Keratinocyte (primary cell): Measurements from ENCODE around the gene ADCY10. TPM values are rescaled to one million over a fixed set of nuclear protein-coding genes. Genes with fewer than 3 reads are reported as not detected.
"Not testable (repeated sequence)": the region's sequence is repeated elsewhere in the genome, so short reads cannot be mapped to it uniquely, and the experiment has no call there.

ENCODE experiments used
- DNase-seq: peaks from one replicate; pipeline ENCODE4 v3.0.0-alpha.2; 2011; ENCODE audit warnings: low read depth, missing footprints, low spot score
- FAIRE-seq: peaks from 2 replicates; lab custom pipeline; 2011; peaks lifted over from hg19 to GRCh38; lab: Jason Lieb, UNC
- H2AFZ ChIP-seq: 2 replicates; pipeline ENCODE4 v1.6.0; 2012; ENCODE audit warnings: low read length, control low read depth, inconsistent platforms; ENCODE audit not compliant: control insufficient read depth
- H3K27ac ChIP-seq: 2 replicates; pipeline ENCODE4 v1.5.1; 2011; ENCODE audit warnings: low read length; ENCODE audit not compliant: control insufficient read depth, insufficient read depth
- H3K27me3 ChIP-seq: 3 replicates; pipeline ENCODE4 v1.6.0; 2011; ENCODE audit warnings: low read length; ENCODE audit not compliant: control insufficient read depth, insufficient read depth; ENCODE audit errors: extremely low read depth
- H3K36me3 ChIP-seq, 2 experiments: 2 replicates in 1 of 2; 3 replicates in 1 of 2; pipeline ENCODE4 v1.5.1; 2011; ENCODE audit warnings: low read length in 2 of 2, mild to moderate bottlenecking in 1 of 2; ENCODE audit not compliant: control insufficient read depth in 2 of 2, insufficient read depth in 2 of 2; ENCODE audit errors: extremely low read depth in 1 of 2
- H3K4me1 ChIP-seq: 3 replicates; pipeline ENCODE4 v1.5.1; 2011; ENCODE audit warnings: low read length; ENCODE audit not compliant: control insufficient read depth, insufficient read depth; ENCODE audit errors: extremely low read depth
- H3K4me2 ChIP-seq: 3 replicates; pipeline ENCODE4 v1.6.0; 2011; ENCODE audit warnings: low read depth, low read length; ENCODE audit not compliant: control insufficient read depth, insufficient read depth; ENCODE audit errors: extremely low read depth
- H3K4me3 ChIP-seq, 3 experiments: fragments of 200-600 bp in 1 of 3; sonication (generic) in 1 of 3; 2 replicates in 2 of 3; 3 replicates in 1 of 3; pipeline ENCODE4 v1.5.1; 2011 to 2016; ENCODE audit warnings: low read length in 3 of 3, mild to moderate bottlenecking in 3 of 3, control low read depth in 2 of 3, inconsistent platforms in 1 of 3, low read depth in 1 of 3, mixed read lengths in 1 of 3, mixed run types in 1 of 3, moderate library complexity in 1 of 3; ENCODE audit not compliant: control insufficient read depth in 2 of 3, insufficient read depth in 2 of 3; ENCODE audit errors: extremely low read depth in 1 of 3
- H3K79me2 ChIP-seq: 2 replicates; pipeline ENCODE4 v1.6.0; 2012; ENCODE audit warnings: low read length; ENCODE audit not compliant: control insufficient read depth, insufficient read depth
- H3K9ac ChIP-seq: 3 replicates; pipeline ENCODE4 v1.6.0; 2011; ENCODE audit warnings: low read length; ENCODE audit not compliant: control insufficient read depth, insufficient read depth; ENCODE audit errors: extremely low read depth
- H3K9me1 ChIP-seq: 3 replicates; pipeline ENCODE4 v1.6.0; 2011; ENCODE audit warnings: low read length; ENCODE audit not compliant: control insufficient read depth, insufficient read depth; ENCODE audit errors: extremely low read depth
- H3K9me3 ChIP-seq: 2 replicates; pipeline ENCODE4 v1.5.1; 2012; ENCODE audit warnings: low read depth, low read length; ENCODE audit not compliant: control insufficient read depth
- H4K20me1 ChIP-seq: 3 replicates; pipeline ENCODE4 v1.6.0; 2011; ENCODE audit warnings: low read length; ENCODE audit not compliant: control insufficient read depth, insufficient read depth; ENCODE audit errors: extremely low read depth
- EZH2 ChIP-seq: IDR thresholded peaks from one replicate; pipeline ENCODE4 v1.6.1; 2012; ENCODE audit warnings: inconsistent platforms, mild to moderate bottlenecking, low read length, moderate library complexity
- dilution Hi-C: fragments of 300-500 bp; cut with MboI; formaldehyde crosslinking; loops from one replicate; pipeline ENCODE4 v1.7.0; 2020; ENCODE audit warnings: low sequenced_read_pairs; ENCODE audit not compliant: extremely low pct_ligation_motif_present
- polyA plus RNA-seq, 5 experiments: library from polyadenylated mRNA; depleted of rRNA in 3 of 5; stranded (reverse) in 3 of 5; stranded (forward) in 1 of 5; unstranded in 1 of 5; fragments of >200 nt; gene quantifications; 1 replicate in 1 of 5; 2 replicates in 3 of 5; 3 replicates in 1 of 5; pipeline versions ENCODE4 v1.2.1 to v1.2.3, GENCODE V29; 2011 to 2012; ENCODE audit warnings: missing spikeins in 2 of 5, low read depth in 1 of 5, low replicate concordance in 1 of 5
- TF ChIP-seq, protein P1 (sequence below), 3 experiments: IDR thresholded peaks in 1 of 3; conservative IDR thresholded peaks in 1 of 3; optimal IDR thresholded peaks in 1 of 3; 2 replicates in 2 of 3; 3 replicates in 1 of 3; pipeline versions ENCODE3 to v1.5.1; 2011; ENCODE audit warnings: low read length in 3 of 3, mild to moderate bottlenecking in 3 of 3, moderate library complexity in 2 of 3, control low read depth in 1 of 3, inconsistent platforms in 1 of 3; ENCODE audit not compliant: insufficient read depth in 2 of 3; ENCODE audit errors: extremely low read depth in 1 of 3

Gene ADCY10
- polyA plus RNA-seq, 1 donor (not counting 4 experiments of a cell fraction or from before 2014, with no cell fraction given), result 0.04 TPM

DNA sequence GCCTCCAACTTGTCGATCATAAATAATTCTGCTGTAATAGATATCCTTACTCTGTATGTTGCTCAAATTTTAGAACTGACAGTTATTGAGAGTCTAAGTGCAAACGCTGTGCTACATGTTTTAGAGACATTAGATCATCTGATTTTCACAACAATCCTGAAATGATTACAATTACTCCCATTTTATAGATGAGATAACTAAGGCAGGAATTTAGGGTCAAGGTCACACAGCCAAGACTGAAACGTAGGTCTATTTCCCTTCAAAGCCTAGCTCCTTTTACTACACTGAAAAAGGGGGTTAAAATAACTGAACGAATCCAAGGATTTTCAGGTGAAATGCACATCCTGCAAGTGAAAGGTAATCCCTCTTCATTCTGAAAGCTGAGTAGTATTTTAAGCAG lies 19.9 kb upstream of the ADCY10 start:
- no peak overlapping the region for H3K4me3 ChIP-seq
- no peak overlapping the region for H3K27ac ChIP-seq
- peak overlapping the region; percentile 95 for H3K4me2 ChIP-seq

DNA sequence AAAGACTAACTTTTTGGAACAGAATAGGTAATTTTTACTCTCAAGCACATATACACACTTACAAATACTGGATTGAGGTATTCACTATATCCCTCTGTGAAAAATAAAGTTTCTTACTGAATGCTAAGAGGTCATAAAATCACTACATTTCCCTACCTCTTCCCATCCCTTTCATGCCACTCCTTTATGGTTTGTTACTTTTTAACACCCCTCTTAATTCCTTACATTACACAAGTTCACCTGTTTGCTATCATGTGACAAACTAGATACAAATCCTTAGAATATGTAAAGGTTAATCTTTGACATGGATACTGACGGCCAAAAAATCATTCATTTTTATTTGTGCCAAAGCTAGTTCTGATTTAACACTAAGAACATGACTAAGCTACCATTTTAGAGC lies 15.8 kb upstream of the ADCY10 start:
- no peak overlapping the region for H3K4me2 ChIP-seq
- H3K4me3 ChIP-seq, result no peak overlapping the region
- H3K9me1 ChIP-seq, result no peaks in the 10 kb centered on the region
- peaks cover 3% of the 10 kb centered on the region for H3K4me1 ChIP-seq
- no peak overlapping the region for H2AFZ ChIP-seq
- H4K20me1 ChIP-seq, result no peaks in the 10 kb centered on the region
- peaks cover 22% of the 10 kb centered on the region for H3K79me2 ChIP-seq
- no peaks in the 10 kb centered on the region for H3K36me3 ChIP-seq
- H3K9me3 ChIP-seq, result no peaks in the 10 kb centered on the region
- DNase-seq (no peak), FAIRE-seq (no peak)
- dilution Hi-C loops, result no loop called here
- H3K9ac ChIP-seq, result no peak overlapping the region
- no peaks in the 10 kb centered on the region for H3K27me3 ChIP-seq
- no peak overlapping the region for H3K27ac ChIP-seq
- TF ChIP-seq, protein P1, sequence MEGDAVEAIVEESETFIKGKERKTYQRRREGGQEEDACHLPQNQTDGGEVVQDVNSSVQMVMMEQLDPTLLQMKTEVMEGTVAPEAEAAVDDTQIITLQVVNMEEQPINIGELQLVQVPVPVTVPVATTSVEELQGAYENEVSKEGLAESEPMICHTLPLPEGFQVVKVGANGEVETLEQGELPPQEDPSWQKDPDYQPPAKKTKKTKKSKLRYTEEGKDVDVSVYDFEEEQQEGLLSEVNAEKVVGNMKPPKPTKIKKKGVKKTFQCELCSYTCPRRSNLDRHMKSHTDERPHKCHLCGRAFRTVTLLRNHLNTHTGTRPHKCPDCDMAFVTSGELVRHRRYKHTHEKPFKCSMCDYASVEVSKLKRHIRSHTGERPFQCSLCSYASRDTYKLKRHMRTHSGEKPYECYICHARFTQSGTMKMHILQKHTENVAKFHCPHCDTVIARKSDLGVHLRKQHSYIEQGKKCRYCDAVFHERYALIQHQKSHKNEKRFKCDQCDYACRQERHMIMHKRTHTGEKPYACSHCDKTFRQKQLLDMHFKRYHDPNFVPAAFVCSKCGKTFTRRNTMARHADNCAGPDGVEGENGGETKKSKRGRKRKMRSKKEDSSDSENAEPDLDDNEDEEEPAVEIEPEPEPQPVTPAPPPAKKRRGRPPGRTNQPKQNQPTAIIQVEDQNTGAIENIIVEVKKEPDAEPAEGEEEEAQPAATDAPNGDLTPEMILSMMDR (optimal IDR thresholded peaks at IDR 0.05 in 1 of 3, IDR thresholded peaks at IDR 0.05 in 1 of 3, conservative IDR thresholded peaks at IDR 0.05 in 1 of 3; ENCODE audit: extremely low read depth in 1 of 3, insufficient read depth in 2 of 3, low read length in 3 of 3), result no peak
- no peak for TF ChIP-seq EZH2

More for the DNA sequence above, 19.9 kb upstream of the ADCY10 start:
- no peaks in the 10 kb centered on the region for H3K36me3 ChIP-seq
- H3K4me1 ChIP-seq, result peaks cover 3% of the 10 kb centered on the region
- H3K9ac ChIP-seq, result no peak overlapping the region
- TF ChIP-seq, protein P1 (optimal IDR thresholded peaks at IDR 0.05 in 1 of 3, IDR thresholded peaks at IDR 0.05 in 1 of 3, conservative IDR thresholded peaks at IDR 0.05 in 1 of 3; ENCODE audit: extremely low read depth in 1 of 3, insufficient read depth in 2 of 3, low read length in 3 of 3), result no peak
- TF ChIP-seq EZH2, result no peak
- no peaks in the 10 kb centered on the region for H3K9me1 ChIP-seq
- H4K20me1 ChIP-seq, result no peaks in the 10 kb centered on the region
- no peaks in the 10 kb centered on the region for H3K9me3 ChIP-seq
- dilution Hi-C loops, result no loop called here
- FAIRE-seq (no peak), DNase-seq (no peak)
- H3K27me3 ChIP-seq, result no peaks in the 10 kb centered on the region
- H3K79me2 ChIP-seq, result peaks cover 48% of the 10 kb centered on the region
- H2AFZ ChIP-seq, result no peak overlapping the region

DNA sequence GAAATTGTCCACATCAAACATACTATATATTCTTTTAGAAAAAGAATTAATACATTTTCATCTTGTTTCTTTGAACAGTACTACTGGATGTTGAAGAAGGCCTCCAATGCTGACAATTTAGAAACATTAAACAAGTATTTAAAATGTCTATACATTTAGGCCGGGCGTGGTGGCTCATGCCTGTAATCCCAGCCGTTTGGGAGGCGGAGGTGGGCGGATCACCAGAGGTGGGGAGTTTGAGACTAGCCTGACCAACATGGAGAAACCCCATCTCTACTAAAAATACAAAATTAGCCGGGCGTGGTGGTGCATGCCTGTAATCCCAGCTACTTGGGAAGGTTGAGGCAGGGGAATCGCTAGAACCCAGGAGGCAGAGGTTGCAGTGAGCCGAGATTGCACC lies 15.0 kb upstream of the ADCY10 start:
- H3K4me2 ChIP-seq, H3K27me3 ChIP-seq, H3K9me1 ChIP-seq, H3K4me3 ChIP-seq, DNase-seq, H3K9ac ChIP-seq, FAIRE-seq, H4K20me1 ChIP-seq, H3K9me3 ChIP-seq, H3K4me1 ChIP-seq, H2AFZ ChIP-seq, H3K36me3 ChIP-seq, H3K27ac ChIP-seq, dilution Hi-C loops: not testable (repeated sequence)
- peaks cover 16% of the 10 kb centered on the region for H3K79me2 ChIP-seq
